Effector memory CD4-positive, alpha-beta T cell (primary cell): ENCODE data around the gene SNX20.

Source experiments
- DNase-seq, 3 donors: peaks; one replicate each; pipeline ENCODE4 v3.0.0-alpha.2; 2020
- H3K27ac ChIP-seq: 2 replicates; pipeline ENCODE4 v1.7.0; 2013; ENCODE audit warnings: mild to moderate bottlenecking, low read length, moderate library complexity; ENCODE audit not compliant: insufficient read depth, poor library complexity, severe bottlenecking
- H3K27me3 ChIP-seq: replicated peaks from 2 replicates; pipeline ENCODE4 v1.7.0; 2013; ENCODE audit warnings: mild to moderate bottlenecking, low read length; ENCODE audit not compliant: insufficient read depth, control insufficient read depth, poor library complexity, severe bottlenecking
- H3K36me3 ChIP-seq: 2 replicates; pipeline ENCODE4 v1.7.0; 2013; ENCODE audit warnings: mild to moderate bottlenecking, low read length, moderate library complexity; ENCODE audit not compliant: control insufficient read depth, insufficient read depth
- H3K4me1 ChIP-seq: 2 replicates; pipeline ENCODE4 v1.7.0; 2013; ENCODE audit warnings: low read length, mild to moderate bottlenecking; ENCODE audit not compliant: control insufficient read depth, insufficient read depth, poor library complexity, severe bottlenecking
- H3K4me3 ChIP-seq: 2 replicates; pipeline ENCODE4 v1.7.0; 2013; ENCODE audit warnings: low read length, low read depth, mild to moderate bottlenecking; ENCODE audit not compliant: insufficient read depth, poor library complexity, severe bottlenecking
- H3K9me3 ChIP-seq: 2 replicates; pipeline ENCODE4 v1.7.0; 2013; ENCODE audit warnings: mild to moderate bottlenecking, low read length, moderate library complexity; ENCODE audit not compliant: control insufficient read depth

Gene SNX20

DNA sequence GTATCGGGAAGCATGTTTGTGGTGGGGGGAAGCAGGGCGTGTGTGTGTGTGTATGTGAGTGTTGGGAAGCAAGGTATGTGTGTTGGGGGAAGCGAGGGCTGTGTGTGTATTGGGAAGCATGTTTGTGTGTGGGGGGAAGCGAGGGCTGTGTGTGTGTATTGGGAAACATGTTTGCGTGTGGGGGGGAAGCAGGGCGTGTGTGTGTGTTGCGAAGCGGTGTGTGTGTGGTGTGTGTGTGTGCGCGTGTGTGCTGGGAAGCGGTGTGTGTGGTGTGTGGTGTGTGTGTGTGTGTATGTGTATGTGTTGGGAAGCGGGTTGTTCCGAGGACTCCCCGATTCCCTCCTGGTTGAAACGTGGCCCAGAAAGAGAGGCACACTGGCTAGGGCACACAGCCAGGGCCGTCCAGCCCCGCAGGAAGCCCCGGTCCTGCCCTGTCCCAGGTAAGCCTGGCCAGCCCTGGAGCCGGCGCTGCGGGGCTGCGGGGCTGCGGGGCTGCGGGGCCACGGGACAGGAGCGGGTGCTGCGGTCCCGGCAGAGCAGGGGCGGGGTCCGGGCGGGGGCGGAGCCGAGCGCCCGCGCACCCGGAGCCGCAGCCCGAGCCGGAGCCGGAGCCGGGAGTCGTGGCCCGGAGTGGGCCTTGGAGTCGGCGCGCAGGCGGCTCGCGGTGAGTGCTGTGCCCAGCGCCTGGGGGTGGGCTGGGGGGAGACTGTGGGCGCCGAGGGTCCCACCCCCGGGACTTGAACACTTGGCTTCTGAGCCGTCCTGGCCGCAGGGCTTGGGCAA, 12.1 kb upstream of the SNX20 start, which contains the start of gene NOD2:
Gene NOD2, plus strand, starts transcription at position 608 of the 783 bp plus-strand sequence. CDS start 5,890 bp downstream, outside the sequence.
- H3K4me1 ChIP-seq = peaks cover 36% of the 10 kb centered on the region
- H3K9me3 ChIP-seq = no peaks in the 10 kb centered on the region
- H3K27ac ChIP-seq = peak within 1 kb of the TSS; percentile 57
- no peaks in the 10 kb centered on the region for H3K27me3 ChIP-seq
- DNase-seq = no peak
- no peaks in the 10 kb centered on the region for H3K36me3 ChIP-seq
- H3K4me3 ChIP-seq = peak within 1 kb of the TSS; percentile 63

DNA sequence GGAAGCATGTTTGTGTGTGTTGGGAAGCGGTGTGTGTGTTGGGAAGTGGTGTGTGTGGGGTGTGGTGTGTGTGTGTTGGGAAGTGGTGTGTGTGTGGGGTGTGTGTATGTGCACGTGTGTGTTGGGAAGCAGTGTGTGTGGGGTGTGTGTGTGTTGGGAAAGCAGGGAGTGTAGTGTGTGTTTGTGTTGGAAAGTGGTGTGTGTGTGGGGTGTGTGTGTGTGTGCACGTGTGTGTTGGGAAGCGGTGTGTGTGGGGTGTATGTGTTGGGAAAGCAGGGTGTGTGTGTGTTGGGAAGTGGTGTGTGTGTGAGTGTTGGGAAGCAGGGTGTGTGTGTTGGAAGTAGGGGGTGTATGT, 11.5 kb upstream of the SNX20 start:
- Histone ChIP-seq H3K4me1 (peaks cover 34% of the 10 kb centered on the region), H3K36me3 (no peaks in the 10 kb centered on the region), H3K4me3 (no peak overlapping the region), H3K27me3 (no peaks in the 10 kb centered on the region), H3K9me3 (no peaks in the 10 kb centered on the region), H3K27ac (no peak overlapping the region)
- DNase-seq = no peak

DNA sequence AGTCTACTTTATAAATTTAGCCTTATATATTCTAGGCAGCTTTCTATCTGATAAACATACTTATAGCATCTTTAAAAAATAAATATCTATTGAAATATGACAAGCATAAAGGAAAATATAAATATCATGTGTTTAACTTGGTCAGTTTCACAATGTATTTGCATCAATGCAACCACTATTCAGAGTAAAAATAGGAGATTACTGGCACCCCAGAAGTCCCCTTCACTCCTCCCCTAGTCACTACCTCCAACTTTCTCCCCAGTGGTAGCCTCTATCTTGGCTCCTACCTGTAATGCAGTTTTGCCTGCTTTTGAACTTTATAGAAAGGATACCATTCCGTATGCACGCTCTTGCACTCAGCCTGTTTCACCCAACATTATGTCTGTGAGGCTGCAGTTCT, 9.1 kb upstream of the SNX20 start:
- Histone ChIP-seq H3K4me3 (no peak overlapping the region), H3K27me3 (no peaks in the 10 kb centered on the region), H3K9me3 (no peaks in the 10 kb centered on the region), H3K27ac (no peak overlapping the region), H3K4me1 (peaks cover 23% of the 10 kb centered on the region), H3K36me3 (no peaks in the 10 kb centered on the region)
- no peak for DNase-seq

DNA sequence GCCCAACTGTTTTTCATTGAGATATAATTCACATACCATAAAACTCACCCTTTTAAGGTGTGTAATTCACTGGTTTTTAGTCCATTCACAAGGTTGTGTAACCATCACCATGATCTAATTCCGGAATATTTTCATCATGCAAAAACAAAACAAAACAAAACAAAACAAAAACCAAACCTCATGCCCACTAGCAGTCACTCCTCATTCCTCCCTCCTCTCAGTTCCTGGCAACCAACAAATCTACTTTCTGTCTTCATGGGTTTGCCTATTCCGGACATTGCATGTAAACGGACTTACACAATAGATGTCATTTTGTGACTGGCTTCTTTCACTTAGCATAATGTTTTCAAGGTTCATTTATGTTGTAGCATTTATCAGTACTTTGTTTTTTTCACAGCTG, 7.8 kb upstream of the SNX20 start:
- H3K4me1 ChIP-seq = peaks cover 30% of the 10 kb centered on the region
- no peak overlapping the region for H3K27ac ChIP-seq
- no peak for DNase-seq
- H3K4me3 ChIP-seq = no peak overlapping the region
- H3K27me3 ChIP-seq = no peaks in the 10 kb centered on the region
- H3K36me3 ChIP-seq = no peaks in the 10 kb centered on the region
- no peaks in the 10 kb centered on the region for H3K9me3 ChIP-seq

DNA sequence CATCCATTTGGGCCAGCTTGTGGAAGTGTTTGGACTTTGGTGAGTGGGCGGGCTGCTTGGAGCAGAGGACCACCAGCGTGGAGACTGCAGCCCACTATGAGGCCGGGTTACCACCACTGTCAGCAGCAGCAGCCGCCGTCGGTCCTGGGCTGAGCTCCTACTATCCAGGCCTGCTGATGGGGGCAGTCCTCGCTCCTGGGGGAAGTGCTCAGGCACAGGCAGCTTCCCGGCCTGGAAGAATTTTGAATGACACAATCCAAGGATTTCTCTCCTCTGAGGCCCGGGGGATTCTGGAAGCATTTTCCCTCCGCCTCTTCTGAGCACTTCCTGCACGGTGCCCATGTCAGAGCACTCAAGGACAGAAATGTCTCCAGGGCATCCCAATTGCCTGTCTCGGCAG, 7.0 kb upstream of the SNX20 start:
- Histone ChIP-seq H3K4me1 (peaks cover 34% of the 10 kb centered on the region), H3K27me3 (no peaks in the 10 kb centered on the region), H3K4me3 (no peak overlapping the region), H3K9me3 (no peaks in the 10 kb centered on the region), H3K27ac (no peak overlapping the region), H3K36me3 (no peaks in the 10 kb centered on the region)
- no peak for DNase-seq

DNA sequence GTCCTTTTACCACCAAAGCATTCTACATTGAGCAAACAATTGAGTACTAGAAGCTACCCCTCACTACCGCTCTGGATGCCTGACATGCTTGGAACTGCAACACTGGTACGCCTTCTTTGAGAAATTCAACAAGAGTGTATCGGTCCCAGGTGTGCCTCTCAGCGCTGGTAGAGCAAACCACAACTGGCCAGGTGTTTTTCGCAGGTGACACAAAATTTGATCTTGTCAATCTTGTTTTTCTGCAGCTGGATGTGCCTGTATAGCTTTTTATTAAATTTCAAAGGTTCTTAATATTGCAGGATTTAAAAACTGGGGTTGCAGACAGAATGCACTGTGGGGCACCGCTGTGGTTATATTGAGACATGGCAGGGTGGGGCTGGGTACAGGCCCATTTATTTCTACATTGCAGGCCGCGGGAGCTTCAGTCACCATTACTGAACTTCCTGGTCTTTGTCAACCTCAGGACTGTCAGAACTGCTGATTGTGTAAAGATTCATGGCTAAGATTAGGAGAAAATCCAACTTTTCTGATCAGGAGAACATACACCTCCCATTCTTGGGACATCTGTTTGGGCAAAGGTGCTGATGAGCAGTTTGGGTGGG, 4.5 kb upstream of the SNX20 start:
- Histone ChIP-seq H3K4me3 (peak overlapping the region; percentile 1), H3K4me1 (peaks cover 48% of the 10 kb centered on the region), H3K36me3 (no peaks in the 10 kb centered on the region), H3K27me3 (no peaks in the 10 kb centered on the region), H3K9me3 (no peaks in the 10 kb centered on the region), H3K27ac (peak overlapping the region; percentile 86)
- no peak for DNase-seq

DNA sequence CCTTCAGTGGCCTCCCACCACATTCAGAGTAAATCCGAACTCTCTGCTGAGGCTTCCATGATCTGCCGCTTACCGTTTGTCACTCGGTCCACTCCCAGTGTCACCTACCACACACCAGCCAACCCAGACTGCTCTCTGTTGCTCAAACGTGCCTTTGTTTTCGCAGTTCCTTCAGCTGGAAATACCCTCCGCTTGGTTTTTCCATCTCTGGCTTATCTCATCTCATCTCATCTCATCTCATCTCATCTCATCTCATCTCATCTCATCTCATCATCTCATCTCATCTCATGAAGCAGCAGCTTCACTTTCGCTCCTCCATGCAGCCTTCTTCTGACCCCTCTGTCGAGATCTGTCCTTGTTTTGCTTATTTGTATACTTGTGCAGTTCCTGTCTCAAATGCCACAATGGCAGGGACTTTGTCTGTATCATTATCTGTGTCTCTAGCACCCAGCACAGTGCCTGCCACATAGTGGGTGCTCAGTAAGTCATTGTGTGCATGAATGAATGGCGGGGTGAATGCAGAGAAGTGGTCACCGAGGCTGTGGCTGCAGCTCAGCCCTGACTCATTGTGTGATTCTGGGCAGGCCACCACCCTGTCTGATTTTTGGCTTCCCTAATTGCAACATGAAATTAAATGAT, 3.8 kb upstream of the SNX20 start:
- DNase-seq = peak in 1 of 3 donors; percentile 24
- H3K36me3 ChIP-seq = no peaks in the 10 kb centered on the region
- H3K9me3 ChIP-seq = no peaks in the 10 kb centered on the region
- H3K27ac ChIP-seq = peak overlapping the region; percentile 86
- no peak overlapping the region for H3K4me3 ChIP-seq
- no peaks in the 10 kb centered on the region for H3K27me3 ChIP-seq
- peaks cover 49% of the 10 kb centered on the region for H3K4me1 ChIP-seq

DNA sequence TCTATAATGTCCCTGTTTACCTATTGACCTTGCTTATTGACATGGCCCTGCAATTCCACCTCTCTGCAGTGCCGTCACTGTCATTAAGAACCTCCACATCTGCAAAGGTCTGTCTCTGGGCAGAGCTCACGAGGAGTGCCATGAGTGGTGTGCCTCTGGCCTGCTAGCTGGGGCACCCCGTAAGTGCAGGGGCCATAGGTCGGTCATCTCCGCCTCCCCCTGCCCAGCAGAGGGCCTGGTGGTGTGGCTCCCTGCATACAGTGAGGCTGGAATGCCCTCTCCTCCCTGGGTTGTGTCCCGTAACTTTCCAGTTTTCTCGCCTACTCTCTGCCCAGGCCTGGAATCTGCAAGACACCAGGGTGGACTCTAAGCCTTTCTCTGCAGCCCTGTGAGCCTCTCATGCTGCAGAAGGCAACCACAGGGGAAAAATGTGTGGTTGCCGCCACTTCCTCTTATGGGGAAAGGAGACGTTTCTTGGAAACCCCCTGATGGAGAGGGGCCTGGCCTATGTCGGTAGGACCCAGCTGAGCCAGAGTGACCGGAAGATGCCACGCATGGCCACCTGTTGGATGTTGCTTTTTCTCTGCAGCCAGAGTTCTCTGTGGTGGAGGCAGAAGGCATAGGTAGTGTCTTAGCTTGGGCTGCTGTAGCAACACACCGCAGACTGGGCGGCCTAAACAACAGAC, 2.7 kb upstream of the SNX20 start:
- Histone ChIP-seq H3K27me3 (no peaks in the 10 kb centered on the region), H3K36me3 (no peaks in the 10 kb centered on the region), H3K4me3 (peak overlapping the region; percentile 16), H3K27ac (peak overlapping the region; percentile 86), H3K9me3 (no peaks in the 10 kb centered on the region), H3K4me1 (peaks cover 60% of the 10 kb centered on the region)
- peak; percentile 45 to 47 (median 46) for DNase-seq

DNA sequence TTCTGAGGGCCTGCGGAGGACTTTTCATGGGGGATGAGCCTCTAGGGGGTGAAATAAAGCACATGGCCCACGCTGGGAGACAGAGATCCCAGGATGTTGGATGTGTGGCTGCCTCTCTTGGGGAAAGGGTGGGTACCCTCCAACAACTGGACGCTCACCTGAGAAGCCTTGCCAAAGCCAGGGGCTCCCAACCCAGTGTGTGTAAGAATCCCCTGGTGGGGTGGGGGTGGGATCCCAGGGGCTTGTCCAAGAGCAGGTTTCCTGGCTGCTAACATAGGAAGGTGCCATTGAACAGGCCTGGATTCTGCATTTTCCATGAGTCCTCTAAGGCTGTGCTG, 587 bp downstream of the SNX20 start:
- Histone ChIP-seq H3K4me1 (peaks cover 62% of the 10 kb centered on the region), H3K27ac (peak overlapping the region; percentile 84)

More for the DNA sequence above, 587 bp downstream of the SNX20 start:
- Histone ChIP-seq H3K36me3 (peaks cover 21% of the 10 kb centered on the region), H3K4me3 (peak overlapping the region; percentile 83), H3K27me3 (no peaks in the 10 kb centered on the region), H3K9me3 (no peaks in the 10 kb centered on the region)
- no peak for DNase-seq
